Fibroblast of skin of back (primary cell): ENCODE data around the gene BAZ2B.

Experiments used
- DNase-seq: peaks from one replicate; pipeline ENCODE4 v3.0.0-alpha.2; 2013

Gene BAZ2B

GRCh38 chr2:159518321-159519005 is 97.9 kb downstream of the BAZ2B start:
- no peak for DNase-seq

GRCh38 chr2:159516241-159516758 is 100.0 kb downstream of the BAZ2B start:
- peak; percentile 9 for DNase-seq

DNA sequence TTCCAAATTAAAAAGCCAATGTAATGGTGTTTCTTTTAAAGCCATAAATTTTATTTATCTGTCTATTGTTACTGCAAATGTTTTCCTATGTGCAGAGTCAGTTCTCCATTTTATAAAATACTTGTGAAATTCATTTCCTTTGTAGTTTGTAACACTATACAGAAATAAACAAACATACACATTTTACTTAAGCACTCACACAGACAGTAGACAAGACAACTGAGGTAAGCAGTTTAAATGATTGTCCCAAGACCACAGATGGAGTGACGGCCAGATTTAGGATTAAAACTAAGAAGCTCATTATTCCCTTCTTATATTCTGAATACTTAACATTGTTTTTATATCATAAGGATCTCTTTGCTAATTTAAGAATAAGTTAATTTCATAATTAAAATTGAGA is 100.9 kb downstream of the BAZ2B start:
- DNase-seq, result no peak

DNA sequence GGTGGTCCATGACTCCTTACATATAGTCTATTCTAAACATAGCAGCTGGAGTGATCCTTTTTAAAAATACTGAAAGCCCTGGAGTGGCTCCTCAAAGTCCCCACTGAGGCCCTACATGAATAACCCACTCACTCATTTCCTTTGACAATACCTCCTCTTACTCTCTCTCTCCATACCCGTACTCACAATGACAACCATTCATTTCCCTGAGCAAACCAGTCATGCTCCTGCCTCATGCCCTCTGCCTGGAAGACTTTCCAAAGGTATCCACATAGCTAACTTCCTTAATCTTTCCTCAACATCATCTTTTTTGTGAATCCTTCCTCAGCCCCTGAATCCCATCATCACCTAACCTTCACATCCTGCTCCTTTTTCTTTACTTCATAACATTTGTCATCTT is 102.6 kb downstream of the BAZ2B start:
- DNase-seq, result no peak

DNA sequence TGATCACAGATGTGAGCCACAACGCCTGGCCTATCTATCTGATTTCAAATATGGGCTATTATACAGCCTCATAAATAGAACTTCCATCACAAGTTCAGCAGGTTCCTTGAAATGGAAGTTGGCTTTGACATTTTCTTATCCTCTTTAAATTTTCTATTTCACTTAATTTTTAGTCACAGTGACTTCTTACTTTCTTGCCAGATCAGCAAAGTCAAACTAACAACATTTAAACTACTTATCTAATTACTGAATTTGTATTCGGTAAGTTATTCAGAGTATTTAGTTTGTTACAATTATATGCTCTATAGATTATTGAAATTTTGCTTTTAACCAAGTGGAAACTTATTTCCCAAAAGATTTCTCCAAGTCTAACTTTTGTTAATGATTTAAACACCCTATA is 108.2 kb downstream of the BAZ2B start:
- no peak for DNase-seq

GRCh38 chr2:159506764-159507440 is 109.4 kb downstream of the BAZ2B start:
- DNase-seq, result peak; percentile 2

GRCh38 chr2:159506202-159506601 is 110.1 kb downstream of the BAZ2B start:
- DNase-seq, result no peak

DNA sequence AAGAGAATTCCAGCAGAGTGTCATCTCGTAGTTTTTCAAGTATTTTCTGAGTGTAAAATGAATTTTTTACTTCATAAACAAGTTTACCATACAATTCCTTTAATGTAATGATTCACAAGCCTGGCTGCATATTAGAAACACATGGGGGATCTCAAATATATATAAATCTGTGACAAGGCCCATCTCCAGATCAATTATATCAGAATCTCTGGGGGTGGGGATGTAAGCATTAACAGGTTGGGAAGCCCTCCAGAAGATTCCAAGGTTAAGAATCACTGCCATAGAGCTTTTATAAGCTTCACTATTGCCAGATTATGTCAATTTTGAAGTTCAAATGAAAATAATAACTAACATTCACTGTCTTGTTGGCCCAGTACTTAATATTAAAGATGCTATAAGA is 111.2 kb downstream of the BAZ2B start:
- no peak for DNase-seq

DNA sequence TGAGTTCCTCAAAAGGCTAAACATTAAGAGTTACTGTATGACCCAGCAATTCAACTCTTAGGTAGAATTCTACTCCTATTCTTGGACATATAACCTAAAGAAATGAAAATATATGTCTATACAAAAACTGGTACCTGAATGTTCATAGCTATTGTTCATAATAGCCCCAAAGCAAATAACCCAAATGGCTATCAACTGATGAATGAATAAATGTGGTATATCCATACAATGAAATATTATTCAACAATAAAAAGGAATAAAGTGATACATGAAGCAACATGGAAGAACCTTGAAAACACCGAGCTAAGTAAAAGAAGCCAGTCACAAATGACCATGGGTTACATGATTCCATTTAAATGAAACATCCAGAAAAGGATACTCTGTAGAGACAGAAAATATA is 114.6 kb downstream of the BAZ2B start:
- DNase-seq, result no peak

GRCh38 chr2:159497847-159498246 is 118.5 kb downstream of the BAZ2B start:
- DNase-seq, result no peak

- peak; percentile 91 for DNase-seq
Measured at GRCh38 chr2:159497256-159497655, 119.1 kb downstream of the BAZ2B start.

- DNase-seq, result no peak
Measured at GRCh38 chr2:159489476-159489875, 126.9 kb downstream of the BAZ2B start.

DNA sequence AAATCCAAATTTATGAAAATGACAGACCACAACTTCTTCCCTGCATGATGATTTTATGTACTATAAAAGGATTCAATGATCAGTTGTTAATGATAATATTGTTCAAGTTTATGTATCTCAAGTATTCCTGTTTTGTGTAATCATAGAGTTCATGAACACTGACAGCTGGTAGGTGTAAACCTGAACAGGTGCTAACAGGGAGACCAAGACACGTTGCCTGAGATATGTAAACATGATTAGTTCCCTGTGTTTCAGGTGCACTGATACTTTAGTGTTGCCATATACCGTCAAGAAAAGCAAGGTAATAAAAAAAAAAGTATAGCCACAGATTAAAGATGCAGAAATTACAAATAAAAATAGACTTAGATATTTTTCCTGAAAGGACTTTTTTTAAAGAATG is 131.8 kb downstream of the BAZ2B start:
- DNase-seq, result no peak

- peak; percentile 18 for DNase-seq
Measured at GRCh38 chr2:159476329-159476728, 140.0 kb downstream of the BAZ2B start.

- DNase-seq, result no peak
Measured at GRCh38 chr2:159475793-159476192, 140.6 kb downstream of the BAZ2B start.

DNA sequence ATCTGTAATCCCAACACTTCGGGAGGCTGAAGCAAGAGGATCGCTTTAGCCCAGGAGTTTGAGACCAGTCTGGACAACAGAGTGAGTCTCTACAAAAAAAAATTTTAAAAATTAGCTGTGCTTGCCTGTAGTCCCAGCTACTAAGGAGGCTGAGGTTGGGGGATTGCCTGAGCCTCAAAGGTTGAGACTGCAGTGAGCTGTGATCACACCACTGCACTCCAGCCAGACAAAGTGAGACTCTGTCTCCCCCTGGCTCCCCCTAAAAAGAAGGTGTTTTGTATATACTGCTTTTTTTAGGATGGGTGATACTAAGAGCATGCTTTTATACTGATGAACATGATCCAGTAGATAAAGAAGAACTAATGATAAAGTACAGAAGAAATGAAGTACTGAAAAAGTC is 145.0 kb downstream of the BAZ2B start:
- DNase-seq, result no peak

- no peak for DNase-seq
Measured at GRCh38 chr2:159468257-159468656, 148.1 kb downstream of the BAZ2B start.

DNA sequence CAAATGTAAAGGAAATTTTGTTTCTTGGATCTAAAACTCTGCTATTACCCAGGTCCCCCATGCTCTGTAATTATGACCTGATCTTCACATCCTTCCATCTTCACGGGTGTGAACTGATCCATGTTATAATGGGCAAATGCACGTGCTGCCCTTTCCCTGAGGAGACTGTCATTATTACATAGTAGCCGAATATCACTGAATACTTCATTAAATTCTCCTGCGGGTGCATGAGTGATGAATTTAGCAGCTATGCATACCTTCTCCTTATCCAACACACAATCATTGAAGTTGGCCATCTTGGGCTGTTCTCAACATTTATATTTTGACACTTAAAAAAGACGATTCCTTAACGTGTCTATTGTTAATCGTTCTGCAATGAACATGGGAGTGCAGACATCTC is 153.4 kb downstream of the BAZ2B start:
- DNase-seq, result no peak

DNA sequence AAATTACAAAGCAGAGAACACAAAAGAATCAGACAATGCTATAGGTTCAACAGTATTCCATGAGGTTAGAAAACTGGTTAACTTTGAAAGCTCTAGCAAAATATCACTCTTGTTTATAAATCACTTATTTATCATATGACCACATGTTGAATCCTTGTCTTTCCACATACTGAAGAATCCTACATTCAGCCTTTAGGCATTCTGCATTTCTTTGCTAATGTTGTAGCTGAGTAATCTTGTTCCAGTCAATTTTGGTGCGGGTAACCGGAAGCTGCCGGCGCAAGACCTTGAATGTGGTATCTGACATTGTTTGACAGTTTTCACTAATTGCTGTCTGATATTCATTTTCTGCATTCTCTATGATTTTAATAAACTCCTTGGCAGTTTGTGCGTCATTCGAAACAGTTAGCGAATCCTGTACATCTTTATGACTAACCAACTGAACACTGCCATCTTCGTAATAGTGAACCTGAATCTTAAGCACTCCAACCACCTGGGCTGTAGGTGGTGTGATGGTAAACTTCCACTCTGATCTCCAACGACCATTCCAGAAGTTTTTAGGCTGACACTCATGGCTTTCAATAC is 154.1 kb downstream of the BAZ2B start:
- DNase-seq, result no peak

DNA sequence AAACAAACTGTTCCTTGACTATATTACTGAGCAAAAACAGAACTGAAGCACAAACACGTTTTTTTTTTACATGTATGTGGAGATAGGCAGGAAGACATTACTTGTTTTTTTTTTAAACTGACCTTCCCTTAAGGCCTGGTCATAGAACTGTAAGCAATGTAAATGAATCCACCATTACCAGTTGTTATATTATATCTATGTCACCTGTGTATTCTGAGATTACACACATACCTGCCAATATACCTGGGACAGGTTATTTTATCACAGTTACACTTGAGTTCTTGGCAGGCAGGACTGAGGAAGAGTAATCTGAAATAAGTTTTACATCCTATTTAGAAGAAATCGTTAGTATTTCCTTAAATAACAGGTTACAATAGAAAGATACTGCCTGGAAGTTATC is 155.3 kb downstream of the BAZ2B start:
- no peak for DNase-seq

DNA sequence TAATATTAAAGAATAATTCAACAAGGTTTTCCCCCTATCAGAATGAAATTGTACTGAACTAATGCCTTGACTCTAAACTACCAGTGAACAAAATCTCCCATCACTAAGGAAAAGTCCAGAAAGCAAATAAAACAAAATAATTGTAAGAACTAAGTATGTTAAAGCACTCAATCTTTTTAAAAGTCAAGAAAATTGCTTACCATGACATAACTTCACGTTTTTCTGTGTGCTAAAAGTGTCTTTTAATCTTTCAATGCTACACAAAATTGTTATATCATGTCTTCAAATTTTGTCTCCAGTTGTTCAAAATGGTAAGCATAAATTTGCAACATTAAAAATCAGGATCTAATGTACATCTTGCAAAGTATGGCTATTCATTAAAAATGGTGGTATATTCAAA is 156.1 kb downstream of the BAZ2B start:
- no peak for DNase-seq

GRCh38 chr2:159459279-159459678 is 157.1 kb downstream of the BAZ2B start:
- DNase-seq, result peak; percentile 9

- DNase-seq, result peak; percentile 5
Measured at GRCh38 chr2:159457589-159457988, 158.8 kb downstream of the BAZ2B start.
